Thoracic aorta (tissue), 2 donors: ENCODE measurements around the gene PHKA2. TPM values are rescaled to one million over a fixed set of nuclear protein-coding genes. Genes with fewer than 3 reads are reported as not detected.

Experiments used
- ATAC-seq: fragments of 150-250 bp; one replicate; pipeline ENCODE4 v1.8.0; 2017; ENCODE audit warnings: low read depth; ENCODE audit not compliant: insufficient number of reproducible peaks, low FRiP score
- DNase-seq: peaks from one replicate; pipeline ENCODE4 v3.0.0-alpha.2; 2020; ENCODE audit warnings: low spot score
- H3K27ac ChIP-seq, 2 donors: fragments of 200-600 bp; sonication (generic); 1 replicate in 1 of 2; 2 replicates in 1 of 2; pipeline ENCODE4 v1.5.1; 2016; ENCODE audit warnings: mild to moderate bottlenecking in 2 of 2, moderate library complexity in 2 of 2
- H3K27me3 ChIP-seq: fragments of 200-600 bp; sonication (generic); replicated peaks from 2 replicates; pipeline ENCODE4 v1.6.0; 2016; ENCODE audit warnings: mild to moderate bottlenecking; ENCODE audit not compliant: insufficient read depth
- H3K36me3 ChIP-seq: fragments of 200-600 bp; sonication (generic); one replicate; pipeline ENCODE4 v1.5.1; 2016
- H3K4me1 ChIP-seq, 2 donors: fragments of 200-600 bp; sonication (generic); 1 replicate in 1 of 2; 2 replicates in 1 of 2; pipeline versions ENCODE4 v1.5.1 to v1.6.0; 2016; ENCODE audit warnings: low read depth in 2 of 2, mild to moderate bottlenecking in 1 of 2; ENCODE audit not compliant: control insufficient read depth in 1 of 2
- H3K4me3 ChIP-seq: fragments of 200-600 bp; sonication (generic); 2 replicates; pipeline ENCODE4 v1.5.1; 2016; ENCODE audit warnings: mild to moderate bottlenecking
- H3K9me3 ChIP-seq: fragments of 200-600 bp; sonication (generic); 2 replicates; pipeline ENCODE4 v1.5.1; 2016
- CTCF ChIP-seq: fragments of 200-600 bp; sonication (generic); IDR thresholded peaks from one replicate; pipeline ENCODE4 v1.5.1; 2019; ENCODE audit warnings: antibody characterized with exemption
- total RNA-seq, 2 donors: library from RNA; depleted of rRNA; stranded (reverse); fragments of >200 nt; gene quantifications; one replicate each; pipeline versions ENCODE4 v1.1.0 to v1.2.3, GENCODE V29; 2016

PHKA2 gene
- total RNA-seq, 2 donors from 2014 or later: 26.5 to 28.3 TPM

GRCh38 chrX:18964901-18965300 is 19.0 kb downstream of the PHKA2 start:
- no peaks in the 10 kb centered on the region for H3K4me1 ChIP-seq
- H3K4me3 ChIP-seq: no peak overlapping the region
- ATAC-seq (no peak), DNase-seq (no peak)
- TF ChIP-seq CTCF: no peak
- H3K27ac ChIP-seq: no peak overlapping the region
- H3K36me3 ChIP-seq: no peaks in the 10 kb centered on the region
- H3K27me3 ChIP-seq: no peaks in the 10 kb centered on the region
- H3K9me3 ChIP-seq: no peaks in the 10 kb centered on the region

GRCh38 chrX:18964026-18964425 is 19.9 kb downstream of the PHKA2 start:
- H3K4me1 ChIP-seq: no peaks in the 10 kb centered on the region
- no peaks in the 10 kb centered on the region for H3K27me3 ChIP-seq
- no peaks in the 10 kb centered on the region for H3K36me3 ChIP-seq
- no peak for ATAC-seq
- no peak for DNase-seq
- H3K27ac ChIP-seq: no peak overlapping the region
- H3K9me3 ChIP-seq: no peaks in the 10 kb centered on the region
- TF ChIP-seq CTCF: no peak
- H3K4me3 ChIP-seq: no peak overlapping the region

GRCh38 chrX:18962329-18962728 is 21.6 kb downstream of the PHKA2 start:
- no peak for TF ChIP-seq CTCF
- DNase-seq (no peak), ATAC-seq (no peak)
- H3K4me1 ChIP-seq: no peaks in the 10 kb centered on the region
- no peaks in the 10 kb centered on the region for H3K36me3 ChIP-seq
- no peaks in the 10 kb centered on the region for H3K27me3 ChIP-seq
- H3K27ac ChIP-seq: no peak overlapping the region
- no peak overlapping the region for H3K4me3 ChIP-seq
- H3K9me3 ChIP-seq: no peaks in the 10 kb centered on the region

- no peak overlapping the region for H3K27ac ChIP-seq
- H3K9me3 ChIP-seq: no peaks in the 10 kb centered on the region
- no peak overlapping the region for H3K4me3 ChIP-seq
- H3K27me3 ChIP-seq: no peaks in the 10 kb centered on the region
- ATAC-seq (no peak), DNase-seq (no peak)
- H3K36me3 ChIP-seq: no peaks in the 10 kb centered on the region
- TF ChIP-seq CTCF: no peak
- no peaks in the 10 kb centered on the region for H3K4me1 ChIP-seq
Measured at GRCh38 chrX:18961686-18962085, 22.2 kb downstream of the PHKA2 start.

- Histone ChIP-seq H3K27ac (no peak overlapping the region), H3K36me3 (no peaks in the 10 kb centered on the region), H3K4me1 (no peaks in the 10 kb centered on the region), H3K27me3 (no peaks in the 10 kb centered on the region), H3K4me3 (no peak overlapping the region), H3K9me3 (no peaks in the 10 kb centered on the region)
- DNase-seq (no peak), ATAC-seq (no peak)
- TF ChIP-seq CTCF: no peak
Measured at GRCh38 chrX:18956303-18957032, 27.4 kb downstream of the PHKA2 start.
